T-helper 22 cell (primary cell): ENCODE measurements around the gene PDLIM4.
A peak's percentile ranks its signal among the peaks of the same experiment; 100 is the strongest.

Experiments
- DNase-seq: peaks from one replicate; pipeline ENCODE4 v3.0.0-alpha.2; 2020; ENCODE audit warnings: low read depth

The PDLIM4 gene

GRCh38 chr5:132267166-132267739 lies 9.8 kb downstream of the PDLIM4 start:
- DNase-seq, result no peak

DNA sequence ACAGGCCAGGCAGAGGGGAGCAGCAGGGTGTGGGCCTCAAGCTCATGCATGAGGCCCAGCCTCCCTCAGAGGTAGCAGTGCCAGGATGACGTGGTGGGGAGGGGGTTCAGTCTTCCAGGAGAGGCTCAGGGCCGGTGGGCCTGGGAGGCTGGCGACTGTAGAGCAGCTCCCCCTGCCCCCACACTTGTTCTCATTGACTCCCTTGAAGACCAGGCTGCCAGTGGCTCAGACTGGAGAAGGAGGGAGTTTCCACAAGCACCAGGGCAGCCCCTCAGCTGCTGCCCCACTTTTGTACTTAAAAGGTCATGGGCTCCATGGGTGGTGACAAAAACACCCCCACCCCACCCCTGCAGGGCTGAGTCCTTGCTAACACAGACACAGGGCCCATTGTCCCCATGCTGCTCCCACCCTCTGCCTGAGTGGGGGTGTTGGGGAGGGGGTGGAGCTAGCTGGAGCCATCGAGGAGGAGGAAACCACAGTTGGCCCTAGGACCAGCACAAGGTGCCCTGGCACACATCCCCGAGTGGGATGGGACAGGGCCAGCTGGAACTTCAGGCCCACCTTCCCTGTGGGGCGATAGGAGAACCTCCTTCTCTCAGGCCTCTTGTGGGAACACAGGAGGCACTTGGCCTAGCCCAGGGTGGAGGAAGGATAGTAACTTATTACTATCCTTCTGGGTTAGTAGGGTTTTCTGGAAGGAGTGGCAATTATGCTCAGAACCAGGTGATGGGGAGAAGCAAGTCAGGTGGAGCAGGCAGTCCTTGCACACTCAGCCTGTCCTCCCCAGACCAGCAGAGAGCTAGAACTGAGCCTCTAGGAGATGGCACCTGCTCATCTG lies 10.7 kb downstream of the PDLIM4 start:
- DNase-seq, result no peak

GRCh38 chr5:132268769-132269551 lies 11.5 kb downstream of the PDLIM4 start:
- DNase-seq, result no peak

GRCh38 chr5:132269635-132270334 lies 12.3 kb downstream of the PDLIM4 start:
- no peak for DNase-seq

- no peak for DNase-seq
Observed at GRCh38 chr5:132270335-132270665, 12.8 kb downstream of the PDLIM4 start.

DNA sequence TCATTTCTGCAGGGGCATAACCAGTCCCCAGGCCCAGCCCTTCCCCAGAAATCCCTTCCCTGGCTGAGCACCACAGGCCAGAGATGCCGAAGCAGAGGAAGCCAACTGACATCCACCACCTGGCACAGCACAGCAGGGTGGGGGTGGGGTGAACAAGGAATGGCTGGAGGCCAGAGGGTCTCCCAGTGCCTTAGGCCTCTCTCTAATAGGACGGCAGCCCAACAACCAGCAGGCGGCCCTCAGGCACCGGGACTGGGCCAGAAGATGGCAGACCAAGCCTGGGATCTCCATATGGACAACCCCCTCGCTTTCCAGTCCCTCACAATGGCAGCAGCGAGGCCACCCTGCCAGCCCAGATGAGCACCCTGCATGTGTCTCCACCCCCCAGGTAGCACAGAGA lies 13.2 kb downstream of the PDLIM4 start:
- DNase-seq, result no peak

DNA sequence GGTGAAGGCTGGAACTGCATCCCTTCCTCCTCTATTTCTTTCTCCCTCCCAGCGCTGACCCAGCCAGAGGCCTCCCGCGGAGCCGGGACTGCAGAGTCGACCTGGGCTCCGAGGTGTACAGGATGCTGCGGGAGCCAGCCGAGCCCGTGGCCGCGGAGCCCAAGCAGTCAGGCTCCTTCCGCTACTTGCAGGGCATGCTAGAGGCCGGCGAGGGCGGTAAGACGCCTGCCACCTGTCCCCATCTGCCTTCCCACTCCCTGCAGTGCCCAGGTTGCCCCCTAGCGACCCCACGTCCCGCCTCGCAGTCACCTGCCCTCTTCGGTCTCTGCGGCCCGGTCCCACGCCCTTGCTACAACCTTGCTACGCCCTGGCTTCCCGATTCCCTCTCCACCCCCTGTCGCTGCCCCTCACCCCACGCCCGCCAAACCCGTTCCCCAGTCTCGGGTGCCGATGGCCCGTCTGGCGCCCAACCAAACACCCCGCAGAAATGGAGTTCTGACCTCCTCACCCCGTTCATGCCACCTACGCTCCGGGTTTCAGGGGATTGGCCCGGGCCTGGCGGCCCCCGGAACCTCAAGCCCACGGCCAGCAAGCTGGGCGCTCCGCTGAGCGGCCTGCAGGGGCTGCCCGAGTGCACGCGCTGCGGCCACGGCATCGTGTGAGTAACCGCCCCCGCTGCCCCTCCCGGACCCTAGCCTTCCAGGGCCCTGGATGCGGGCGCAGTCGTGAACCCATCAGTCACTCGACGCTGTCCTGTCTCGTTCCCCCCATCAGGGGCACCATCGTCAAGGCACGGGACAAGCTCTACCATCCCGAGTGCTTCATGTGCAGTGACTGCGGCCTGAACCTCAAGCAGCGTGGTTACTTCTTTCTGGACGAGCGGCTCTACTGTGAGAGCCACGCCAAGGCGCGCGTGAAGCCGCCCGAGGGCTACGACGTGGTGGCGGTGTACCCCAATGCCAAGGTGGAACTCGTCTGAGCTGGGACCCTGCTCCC lies 14.1 kb downstream of the PDLIM4 start:
- no peak for DNase-seq

DNA sequence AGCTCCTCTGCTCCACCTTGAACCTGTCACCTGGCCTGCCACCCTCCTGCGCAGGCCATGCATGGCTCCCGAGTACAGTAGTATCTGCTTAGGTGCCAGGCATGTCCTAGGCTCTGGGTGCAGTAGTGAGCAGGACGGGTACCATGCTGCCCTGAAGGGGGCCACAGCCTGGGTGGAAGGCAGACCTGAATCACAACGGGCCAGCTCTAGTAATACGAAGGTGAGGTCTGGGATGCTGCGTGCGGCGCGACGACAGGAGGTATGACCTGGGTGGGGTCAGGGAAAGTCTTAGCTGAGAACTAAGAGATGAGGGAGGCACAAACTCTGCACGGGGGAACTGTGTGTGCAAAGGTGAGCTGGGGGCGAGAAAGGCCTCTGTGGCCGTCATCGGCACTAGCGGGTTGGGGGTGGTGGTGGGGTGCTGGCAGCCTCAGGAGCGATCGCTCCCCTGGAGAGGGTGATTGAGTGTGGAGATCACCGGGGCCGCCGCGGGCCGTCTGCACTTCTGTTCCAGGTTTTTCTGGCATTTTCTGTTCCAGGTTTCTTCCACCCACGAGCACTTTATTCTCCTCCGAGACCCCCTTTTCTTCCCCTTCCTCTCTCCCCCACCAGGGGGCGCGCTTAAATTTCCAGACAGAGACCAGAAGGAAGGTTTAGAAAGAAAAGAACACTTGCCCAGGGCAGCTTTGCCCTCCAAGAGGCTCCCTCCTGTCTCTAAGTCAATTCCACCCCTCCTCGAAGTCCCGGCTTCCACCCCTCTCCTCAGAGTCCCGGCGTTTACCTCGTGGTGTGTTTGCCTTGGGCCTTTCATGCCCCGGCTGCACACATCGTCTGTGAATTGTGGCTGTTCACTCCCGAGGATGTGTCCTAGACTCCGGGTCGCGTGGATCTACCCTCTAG lies 15.1 kb downstream of the PDLIM4 start:
- peak; percentile 17 for DNase-seq

DNA sequence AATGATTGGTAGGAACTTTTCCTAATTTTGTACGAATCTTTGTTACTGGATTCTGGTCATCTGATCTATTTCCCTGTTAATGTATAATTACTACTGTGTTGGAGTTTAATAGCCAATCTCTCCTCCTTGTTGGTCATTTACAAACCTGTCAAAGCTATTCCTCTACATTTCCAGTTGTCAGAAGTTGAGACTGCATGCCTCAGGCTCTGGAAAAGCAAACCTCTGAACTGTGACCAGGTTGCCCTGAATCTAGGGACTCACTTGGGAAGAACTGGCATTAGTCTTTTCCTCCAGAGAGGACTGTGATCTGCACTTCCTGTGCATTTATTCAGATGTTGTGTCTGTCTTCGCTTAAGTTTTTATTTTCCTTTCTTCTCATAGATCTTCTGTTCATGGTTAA lies 16.1 kb downstream of the PDLIM4 start:
- no peak for DNase-seq

DNA sequence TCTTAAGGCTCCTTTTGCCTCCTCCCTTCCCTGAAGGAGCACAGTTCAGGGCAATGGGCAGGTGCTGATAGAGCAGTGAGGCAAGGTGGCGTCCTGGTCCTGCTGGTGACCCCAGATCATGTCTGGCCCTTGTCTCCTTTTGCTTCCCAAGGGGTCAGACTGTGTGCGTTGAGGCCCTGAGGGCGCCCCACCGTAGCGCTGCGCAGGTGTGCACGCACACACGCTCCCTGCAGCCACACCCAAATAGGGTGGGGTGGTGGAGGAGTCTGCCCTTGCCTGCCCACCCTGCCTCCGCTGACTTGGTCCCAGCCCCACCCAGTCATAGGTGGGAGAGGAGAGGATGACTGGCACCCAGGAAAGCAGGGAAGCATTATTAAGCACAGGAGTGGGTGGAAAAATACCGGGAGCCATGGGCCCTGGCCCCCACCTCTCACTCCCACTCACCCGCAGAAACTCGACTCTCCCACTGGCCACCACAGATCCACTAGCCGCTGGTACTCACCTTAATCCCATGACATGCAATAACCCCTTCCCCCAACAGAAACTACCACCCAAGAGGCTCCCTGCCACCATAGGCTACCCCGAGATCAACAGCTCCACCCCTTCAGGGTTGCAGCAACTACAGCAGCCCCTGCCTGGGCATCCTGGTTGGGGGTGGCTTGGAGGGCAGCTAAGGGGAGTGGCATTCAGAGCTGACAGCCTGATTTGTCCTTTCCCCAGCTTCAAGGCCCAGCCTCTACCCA lies 16.7 kb downstream of the PDLIM4 start:
- DNase-seq, result no peak

- DNase-seq, result no peak
Observed at GRCh38 chr5:132275367-132276220, 18.1 kb downstream of the PDLIM4 start.

DNA sequence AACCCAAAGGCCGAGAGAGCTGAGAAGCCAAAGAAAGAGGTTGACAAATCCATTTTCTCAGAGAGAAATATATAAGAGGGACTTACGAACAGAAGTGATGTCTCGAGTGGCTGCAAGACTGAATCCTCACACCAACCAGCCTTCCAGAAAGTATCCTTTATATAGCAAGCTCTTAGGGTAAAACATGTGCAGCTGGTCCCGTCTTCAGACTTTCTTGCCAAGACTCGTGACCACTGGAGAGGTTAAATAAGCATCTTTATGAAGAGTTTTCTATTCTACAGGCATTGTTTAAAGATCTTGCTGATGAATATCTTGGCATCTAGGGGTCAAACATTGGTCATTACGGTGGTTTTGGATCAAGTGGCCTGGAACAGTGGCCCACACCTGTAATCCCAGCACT lies 19.8 kb downstream of the PDLIM4 start:
- no peak for DNase-seq

DNA sequence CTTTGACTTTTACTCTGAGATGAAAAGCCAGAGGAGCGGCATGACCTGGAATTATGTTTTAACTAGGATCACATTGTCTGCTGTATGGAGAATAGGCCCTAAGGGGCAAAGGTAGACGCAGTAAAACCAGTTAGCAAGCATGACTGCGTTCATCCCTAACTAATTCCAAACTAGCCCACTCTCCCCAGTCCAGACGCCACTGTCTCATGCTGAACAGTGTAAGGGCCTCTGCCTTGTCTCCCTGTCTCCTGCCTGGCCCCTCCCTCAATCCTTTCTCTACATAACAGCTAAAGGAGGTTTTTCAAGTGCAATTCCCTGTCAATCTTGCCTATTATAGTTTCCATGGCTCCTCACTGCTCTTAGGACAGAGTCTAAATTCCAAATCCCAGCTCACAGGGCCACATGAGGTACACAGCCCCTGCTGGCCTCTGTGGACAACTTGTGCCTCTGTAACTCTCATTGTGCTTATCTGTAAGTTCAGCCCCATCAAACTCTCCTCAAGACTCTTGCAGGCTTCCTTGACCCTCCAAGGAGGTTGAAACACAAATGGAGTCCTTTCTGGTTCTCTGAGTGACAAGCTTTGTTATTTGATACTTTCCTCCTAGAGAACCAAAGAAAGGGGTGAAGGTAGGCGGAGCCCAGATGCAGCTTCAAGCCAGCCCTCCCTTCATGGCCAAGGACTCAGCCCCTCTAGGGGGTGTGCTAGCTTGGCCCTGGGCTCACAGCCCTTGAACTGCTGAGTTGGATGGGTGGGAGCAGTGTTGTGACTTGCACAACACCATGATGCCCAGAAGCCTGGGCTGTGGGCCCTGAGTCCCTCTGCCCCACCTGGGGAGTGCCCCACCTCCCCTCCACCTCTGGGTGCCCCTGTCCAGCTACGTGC lies 20.7 kb downstream of the PDLIM4 start:
- DNase-seq, result no peak

DNA sequence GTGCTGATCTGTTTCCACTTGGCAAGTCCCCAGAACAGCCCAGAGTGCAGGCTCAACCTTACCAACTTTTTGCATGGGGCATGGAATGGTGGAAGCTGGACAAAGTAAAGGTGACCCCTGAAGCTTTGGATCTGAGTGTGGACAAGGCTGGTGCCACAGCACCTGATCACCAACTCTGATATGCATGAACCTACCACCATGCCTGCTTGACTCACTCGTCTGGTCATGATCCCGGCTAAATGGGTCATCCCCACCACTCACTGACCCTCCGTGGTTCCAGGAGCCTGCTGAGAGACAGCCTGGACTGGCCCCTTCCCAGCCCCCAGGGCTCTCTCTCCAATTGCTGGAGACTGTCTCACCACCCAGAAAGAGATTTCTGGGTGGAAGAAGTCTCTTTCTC lies 22.3 kb downstream of the PDLIM4 start:
- DNase-seq, result no peak

DNA sequence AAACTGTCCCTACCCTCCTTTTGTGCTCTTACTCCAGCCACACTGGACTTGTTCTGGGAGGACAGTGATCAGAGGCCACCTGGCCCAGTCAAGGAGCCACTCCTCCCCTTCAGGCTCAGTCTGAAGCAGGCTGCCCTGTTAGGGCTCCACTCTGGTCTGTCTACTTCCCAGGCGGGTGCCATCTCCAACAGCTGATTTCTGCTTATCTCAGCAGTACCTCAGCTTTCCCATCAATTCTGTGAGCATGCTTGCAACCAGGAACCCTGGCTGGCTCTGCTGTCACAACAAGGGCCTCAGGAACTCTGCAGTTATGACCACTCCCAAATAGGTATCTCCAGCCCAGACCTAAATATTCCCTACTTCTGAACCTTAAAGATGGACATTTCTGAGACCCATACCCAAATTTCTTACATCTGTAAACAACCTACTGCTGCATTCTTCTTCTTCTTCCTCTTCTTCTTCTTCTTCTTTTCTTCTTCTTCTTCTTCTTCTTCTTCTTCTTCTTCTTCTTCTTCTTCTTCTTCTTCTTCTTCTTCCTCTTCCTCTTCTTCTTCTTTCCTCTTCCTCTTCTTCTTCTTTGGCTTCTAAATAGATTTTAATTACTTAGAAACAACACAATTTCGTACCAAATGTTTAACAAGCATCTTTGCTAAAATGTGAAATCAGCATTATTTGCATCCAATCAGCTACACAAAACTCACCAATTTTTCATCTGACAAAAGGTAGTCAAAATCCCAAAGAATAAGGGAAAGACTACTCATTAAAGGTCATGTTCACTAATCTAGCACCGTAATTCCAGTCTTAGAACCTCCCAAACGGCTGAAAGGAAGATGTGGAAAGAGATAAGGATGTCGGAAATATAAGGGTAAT lies 23.1 kb downstream of the PDLIM4 start:
- no peak for DNase-seq

- DNase-seq, result no peak
Observed at GRCh38 chr5:132281856-132282614, 24.5 kb downstream of the PDLIM4 start.
